Thoracic aorta (tissue), 2 donors: ENCODE data around the gene KCNV2. TPM values are rescaled to one million over a fixed set of nuclear protein-coding genes. Genes with fewer than 3 reads are reported as not detected.

Source experiments
- ATAC-seq: fragments of 150-250 bp; one replicate; pipeline ENCODE4 v1.8.0; 2017; ENCODE audit warnings: low read depth; ENCODE audit not compliant: insufficient number of reproducible peaks, low FRiP score
- DNase-seq: peaks from one replicate; pipeline ENCODE4 v3.0.0-alpha.2; 2020; ENCODE audit warnings: low spot score
- H3K27ac ChIP-seq, 2 donors: fragments of 200-600 bp; sonication (generic); 1 replicate in 1 of 2; 2 replicates in 1 of 2; pipeline ENCODE4 v1.5.1; 2016; ENCODE audit warnings: mild to moderate bottlenecking in 2 of 2, moderate library complexity in 2 of 2
- H3K27me3 ChIP-seq: fragments of 200-600 bp; sonication (generic); replicated peaks from 2 replicates; pipeline ENCODE4 v1.6.0; 2016; ENCODE audit warnings: mild to moderate bottlenecking; ENCODE audit not compliant: insufficient read depth
- H3K36me3 ChIP-seq: fragments of 200-600 bp; sonication (generic); one replicate; pipeline ENCODE4 v1.5.1; 2016
- H3K4me1 ChIP-seq, 2 donors: fragments of 200-600 bp; sonication (generic); 1 replicate in 1 of 2; 2 replicates in 1 of 2; pipeline versions ENCODE4 v1.5.1 to v1.6.0; 2016; ENCODE audit warnings: low read depth in 2 of 2, mild to moderate bottlenecking in 1 of 2; ENCODE audit not compliant: control insufficient read depth in 1 of 2
- H3K4me3 ChIP-seq: fragments of 200-600 bp; sonication (generic); 2 replicates; pipeline ENCODE4 v1.5.1; 2016; ENCODE audit warnings: mild to moderate bottlenecking
- H3K9me3 ChIP-seq: fragments of 200-600 bp; sonication (generic); 2 replicates; pipeline ENCODE4 v1.5.1; 2016
- CTCF ChIP-seq: fragments of 200-600 bp; sonication (generic); IDR thresholded peaks from one replicate; pipeline ENCODE4 v1.5.1; 2019; ENCODE audit warnings: antibody characterized with exemption
- total RNA-seq, 2 donors: library from RNA; depleted of rRNA; stranded (reverse); fragments of >200 nt; gene quantifications; one replicate each; pipeline versions ENCODE4 v1.1.0 to v1.2.3, GENCODE V29; 2016

Gene KCNV2
- total RNA-seq, 2 donors from 2014 or later, result not detected

- H3K4me1 ChIP-seq, result peaks cover 0 to 22% of the 10 kb centered on the region in 2 donors
- no peak for ATAC-seq
- H3K4me3 ChIP-seq, result no peak overlapping the region
- no peak for DNase-seq
- H3K27ac ChIP-seq, result peak overlapping the region in 1 of 2 donors; percentile 25
- H3K27me3 ChIP-seq, result no peaks in the 10 kb centered on the region
- no peaks in the 10 kb centered on the region for H3K36me3 ChIP-seq
- no peak for TF ChIP-seq CTCF
- no peaks in the 10 kb centered on the region for H3K9me3 ChIP-seq
These were observed 11.7 kb downstream of the KCNV2 start for GRCh38 chr9:2729003-2729402.

GRCh38 chr9:2729721-2730120 is 12.4 kb downstream of the KCNV2 start:
- Histone ChIP-seq H3K27me3 (no peaks in the 10 kb centered on the region), H3K4me1 (peaks cover 0 to 22% of the 10 kb centered on the region in 2 donors), H3K36me3 (no peaks in the 10 kb centered on the region), H3K27ac (peak overlapping the region; percentile 2 to 35), H3K9me3 (no peaks in the 10 kb centered on the region), H3K4me3 (no peak overlapping the region)
- ATAC-seq, result no peak
- DNase-seq, result no peak
- no peak for TF ChIP-seq CTCF

GRCh38 chr9:2730971-2731370 is 13.7 kb downstream of the KCNV2 start:
- Histone ChIP-seq H3K4me1 (peaks cover 0 to 16% of the 10 kb centered on the region in 2 donors), H3K36me3 (no peaks in the 10 kb centered on the region), H3K9me3 (no peaks in the 10 kb centered on the region), H3K27me3 (no peaks in the 10 kb centered on the region), H3K4me3 (no peak overlapping the region), H3K27ac (no peak overlapping the region)
- DNase-seq (no peak), ATAC-seq (no peak)
- TF ChIP-seq CTCF, result no peak

- H3K4me1 ChIP-seq, result peaks cover 0 to 9% of the 10 kb centered on the region in 2 donors
- H3K27ac ChIP-seq, result no peak overlapping the region
- no peaks in the 10 kb centered on the region for H3K36me3 ChIP-seq
- H3K27me3 ChIP-seq, result no peaks in the 10 kb centered on the region
- no peak overlapping the region for H3K4me3 ChIP-seq
- TF ChIP-seq CTCF, result no peak
- no peaks in the 10 kb centered on the region for H3K9me3 ChIP-seq
- DNase-seq (no peak), ATAC-seq (no peak)
These were observed 15.2 kb downstream of the KCNV2 start for GRCh38 chr9:2732492-2732891.

- Histone ChIP-seq H3K4me1 (no peaks in the 10 kb centered on the region), H3K27ac (no peak overlapping the region), H3K27me3 (no peaks in the 10 kb centered on the region), H3K9me3 (no peaks in the 10 kb centered on the region), H3K36me3 (no peaks in the 10 kb centered on the region), H3K4me3 (no peak overlapping the region)
- no peak for ATAC-seq
- no peak for DNase-seq
- TF ChIP-seq CTCF, result no peak
These were observed 23.3 kb downstream of the KCNV2 start for GRCh38 chr9:2740616-2741015.
